ENCODE results near the gene BPIFB4. TPM values are rescaled to one million over a fixed set of nuclear protein-coding genes. Genes with fewer than 3 reads are reported as not detected.
"Not testable (repeated sequence)": the region's sequence is repeated elsewhere in the genome, so short reads cannot be mapped to it uniquely, and the experiment has no call there.

The BPIFB4 gene
- total and polyA plus RNA-seq, 2 donors, result 0.05 to 0.64 TPM

DNA sequence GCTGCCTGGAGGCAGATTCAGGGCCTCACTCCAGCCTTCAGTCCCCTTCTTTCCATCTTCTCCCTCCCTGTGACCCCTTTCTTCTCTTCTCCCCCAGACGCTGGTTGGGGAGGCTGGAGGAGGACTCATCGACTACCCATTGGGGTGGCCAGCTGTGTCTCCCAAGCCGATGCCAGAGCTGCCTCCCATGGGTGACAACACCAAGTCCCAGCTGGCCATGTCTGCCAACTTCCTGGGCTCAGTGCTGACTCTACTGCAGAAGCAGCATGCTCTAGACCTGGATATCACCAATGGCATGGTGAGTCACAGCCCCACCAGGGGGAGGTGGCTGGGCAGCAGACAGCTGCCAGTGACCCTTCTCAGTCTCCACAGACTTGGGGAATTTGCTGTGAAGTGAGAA is 12.9 kb downstream of the BPIFB4 start:
- H3K36me3 ChIP-seq (ENCODE audit: control insufficient read depth in 2 of 2, insufficient read depth in 2 of 2, low read length in 1 of 2), result no peaks in the 10 kb centered on the region
- H3K9me3 ChIP-seq (ENCODE audit: control insufficient read depth in 2 of 2, insufficient read depth in 1 of 2, low read length in 1 of 2), result no peaks in the 10 kb centered on the region
- whole genome bisulfite sequencing, result 95% methylated on average over 3 of the region's 3 CpGs
- no peak for DNase-seq (ENCODE audit: low read depth in 6 of 9, low spot score in 9 of 9)
- H3K27me3 ChIP-seq (ENCODE audit: control insufficient read depth in 2 of 2, insufficient read depth in 1 of 2, low read length in 1 of 2), result no peaks in the 10 kb centered on the region
- no peak overlapping the region for H3K4me3 ChIP-seq (ENCODE audit: low read length in 2 of 2)
- no peak overlapping the region for H3K27ac ChIP-seq (ENCODE audit: low read depth in 1 of 2, low read length in 1 of 2)
- H3K4me1 ChIP-seq (ENCODE audit: control insufficient read depth in 2 of 2, insufficient read depth in 2 of 2, low read length in 2 of 2), result peaks cover 0 to 6% of the 10 kb centered on the region in 2 donors

DNA sequence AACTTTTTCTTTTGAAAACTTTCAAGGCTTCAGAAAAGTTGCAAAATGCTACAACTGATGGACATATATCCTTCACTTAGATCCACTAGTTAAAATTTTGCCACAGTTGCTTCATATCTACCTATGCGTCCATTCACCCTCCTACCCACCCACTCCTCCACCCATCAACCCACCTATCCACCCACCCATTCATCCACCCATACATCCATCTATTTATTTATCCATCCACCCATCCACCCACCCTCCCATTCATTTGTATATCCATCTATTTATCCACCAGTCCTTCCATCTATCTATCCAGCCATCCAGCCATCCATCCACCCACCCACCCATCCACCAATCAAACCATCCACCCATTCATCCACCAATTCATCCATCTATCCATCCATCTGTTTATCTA is 13.6 kb downstream of the BPIFB4 start:
- 95% methylated on average over 1 of the region's 1 CpG for WGBS
- no peak overlapping the region for H3K27ac ChIP-seq (ENCODE audit: low read depth in 1 of 2, low read length in 1 of 2)
- H3K4me1 ChIP-seq (ENCODE audit: control insufficient read depth in 2 of 2, insufficient read depth in 2 of 2, low read length in 2 of 2), result peaks cover 0 to 6% of the 10 kb centered on the region in 2 donors
- H3K9me3 ChIP-seq (ENCODE audit: control insufficient read depth in 2 of 2, insufficient read depth in 1 of 2, low read length in 1 of 2), result no peaks in the 10 kb centered on the region
- no peaks in the 10 kb centered on the region for H3K36me3 ChIP-seq (ENCODE audit: control insufficient read depth in 2 of 2, insufficient read depth in 2 of 2, low read length in 1 of 2)
- no peak overlapping the region for H3K4me3 ChIP-seq (ENCODE audit: low read length in 2 of 2)
- H3K27me3 ChIP-seq (ENCODE audit: control insufficient read depth in 2 of 2, insufficient read depth in 1 of 2, low read length in 1 of 2), result no peaks in the 10 kb centered on the region
- no peak for DNase-seq (ENCODE audit: low read depth in 6 of 9, low spot score in 9 of 9)

DNA sequence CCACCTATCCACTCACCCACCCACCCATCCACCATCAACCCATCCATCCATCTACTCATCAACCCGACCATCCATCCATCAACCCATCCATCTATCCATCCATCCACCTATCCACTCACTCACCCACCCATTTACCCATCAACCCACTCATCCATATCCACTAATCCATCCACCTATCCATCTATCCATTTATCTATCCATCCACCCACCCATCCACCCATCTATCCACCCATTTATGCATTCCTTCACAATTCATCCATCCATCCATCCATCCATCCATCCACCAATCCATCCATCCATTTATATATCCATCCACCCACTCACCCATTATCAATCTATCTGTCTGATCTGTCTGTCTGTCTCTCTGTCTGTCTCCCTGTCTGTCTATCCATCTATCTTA is 14.1 kb downstream of the BPIFB4 start:
- Histone ChIP-seq H3K9me3 (ENCODE audit: control insufficient read depth in 2 of 2, insufficient read depth in 1 of 2, low read length in 1 of 2) (no peaks in the 10 kb centered on the region), H3K36me3 (ENCODE audit: control insufficient read depth in 2 of 2, insufficient read depth in 2 of 2, low read length in 1 of 2) (no peaks in the 10 kb centered on the region), H3K4me1 (ENCODE audit: control insufficient read depth in 2 of 2, insufficient read depth in 2 of 2, low read length in 2 of 2) (peaks cover 0 to 6% of the 10 kb centered on the region in 2 donors), H3K27me3 (ENCODE audit: control insufficient read depth in 2 of 2, insufficient read depth in 1 of 2, low read length in 1 of 2) (no peaks in the 10 kb centered on the region), H3K27ac (ENCODE audit: low read depth in 1 of 2, low read length in 1 of 2) (no peak overlapping the region), H3K4me3 (ENCODE audit: low read length in 2 of 2) (no peak overlapping the region)
- 73% methylated on average over 1 of the region's 1 CpG for WGBS
- DNase-seq (ENCODE audit: low read depth in 6 of 9, low spot score in 9 of 9), result no peak

DNA sequence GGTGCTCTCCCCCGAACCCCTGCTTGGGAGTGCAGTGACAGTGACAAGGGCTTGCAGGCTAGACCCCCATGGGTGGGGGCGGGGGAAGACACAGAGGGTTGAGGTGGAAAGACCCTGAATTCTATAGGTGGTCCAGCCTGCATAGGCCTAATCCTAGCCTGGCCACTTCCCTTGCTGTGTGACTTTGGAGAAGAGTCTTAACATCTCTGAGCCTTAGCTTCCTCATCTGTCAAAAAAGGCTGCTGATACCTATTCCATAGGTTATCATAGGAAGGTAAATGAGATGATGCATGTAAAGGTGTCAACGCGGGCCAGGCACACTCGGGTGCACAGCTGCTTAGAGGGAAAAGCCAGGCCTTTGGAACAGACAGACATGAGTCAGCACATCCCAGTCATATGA is 15.8 kb downstream of the BPIFB4 start:
- H3K27me3 ChIP-seq (ENCODE audit: control insufficient read depth in 2 of 2, insufficient read depth in 1 of 2, low read length in 1 of 2), result no peaks in the 10 kb centered on the region
- DNase-seq (ENCODE audit: low read depth in 6 of 9, low spot score in 9 of 9), result no peak
- H3K9me3 ChIP-seq (ENCODE audit: control insufficient read depth in 2 of 2, insufficient read depth in 1 of 2, low read length in 1 of 2), result no peaks in the 10 kb centered on the region
- no peak overlapping the region for H3K27ac ChIP-seq (ENCODE audit: low read depth in 1 of 2, low read length in 1 of 2)
- no peaks in the 10 kb centered on the region for H3K36me3 ChIP-seq (ENCODE audit: control insufficient read depth in 2 of 2, insufficient read depth in 2 of 2, low read length in 1 of 2)
- H3K4me3 ChIP-seq (ENCODE audit: low read length in 2 of 2), result no peak overlapping the region
- peaks cover 0 to 6% of the 10 kb centered on the region in 2 donors for H3K4me1 ChIP-seq (ENCODE audit: control insufficient read depth in 2 of 2, insufficient read depth in 2 of 2, low read length in 2 of 2)
- 97% methylated on average over 5 of the region's 5 CpGs for WGBS

DNA sequence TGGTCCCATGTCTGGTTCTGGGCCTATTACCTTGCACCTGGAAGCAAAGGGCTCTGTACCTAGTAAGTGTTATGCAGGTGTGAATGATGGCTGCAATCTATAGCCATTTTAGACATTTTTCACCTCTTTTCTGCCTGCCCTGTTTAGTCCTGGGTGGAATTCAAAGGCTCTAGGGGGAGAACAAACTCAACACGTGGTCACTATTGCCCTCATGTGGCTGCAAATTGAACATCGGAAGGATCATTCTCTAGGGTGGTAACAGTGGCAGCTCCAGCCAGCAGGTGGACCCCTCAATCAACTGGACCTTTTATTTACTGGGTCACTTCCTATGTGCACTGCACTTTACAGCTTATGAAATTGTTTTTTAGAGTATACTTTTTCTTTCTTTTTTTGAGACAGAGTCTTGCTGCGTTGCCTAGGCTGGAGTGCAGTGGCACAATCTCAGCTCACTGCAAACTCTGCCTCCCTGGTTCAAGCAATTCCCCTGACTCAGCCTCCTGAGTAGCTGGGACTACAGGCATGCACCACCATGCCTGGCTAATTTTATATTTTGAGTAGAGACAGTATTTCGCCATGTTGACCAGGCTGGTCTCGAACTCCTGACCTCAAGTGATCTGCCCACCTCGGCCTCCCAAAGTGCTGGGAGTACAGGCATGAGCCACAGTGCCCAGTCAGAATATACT is 16.6 kb downstream of the BPIFB4 start:
- H3K27me3 ChIP-seq (ENCODE audit: control insufficient read depth in 2 of 2, insufficient read depth in 1 of 2, low read length in 1 of 2); H3K36me3 ChIP-seq (ENCODE audit: control insufficient read depth in 2 of 2, insufficient read depth in 2 of 2, low read length in 1 of 2); H3K4me3 ChIP-seq (ENCODE audit: low read length in 2 of 2); H3K9me3 ChIP-seq (ENCODE audit: control insufficient read depth in 2 of 2, insufficient read depth in 1 of 2, low read length in 1 of 2); H3K27ac ChIP-seq (ENCODE audit: low read depth in 1 of 2, low read length in 1 of 2); H3K4me1 ChIP-seq (ENCODE audit: control insufficient read depth in 2 of 2, insufficient read depth in 2 of 2, low read length in 2 of 2): not testable (repeated sequence)
- DNase-seq (ENCODE audit: low read depth in 6 of 9, low spot score in 9 of 9), result peak; percentile 11 to 74 (median 34)
- 60% methylated on average over 6 of the region's 6 CpGs for WGBS

DNA sequence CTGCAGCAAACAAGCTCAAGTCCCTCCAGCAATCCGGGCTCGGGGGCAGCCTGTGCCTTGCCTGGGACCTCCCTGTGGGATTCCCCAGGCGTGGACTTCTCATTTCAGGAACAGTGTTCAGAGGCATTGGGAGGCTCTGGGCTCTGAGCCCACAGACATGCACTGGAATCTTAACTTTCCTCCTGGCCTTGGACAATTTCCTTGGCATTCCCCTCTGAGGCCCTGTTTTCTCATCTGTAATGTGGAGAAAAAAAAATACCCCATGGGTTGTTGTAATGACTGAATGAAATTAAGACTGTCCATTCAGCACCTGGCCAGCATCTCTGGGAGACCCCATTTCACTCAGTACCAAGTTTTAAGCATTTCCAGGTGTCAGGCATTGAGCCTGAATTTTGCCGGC is 17.6 kb downstream of the BPIFB4 start:
- peaks cover 0 to 2% of the 10 kb centered on the region in 2 donors for H3K27me3 ChIP-seq (ENCODE audit: control insufficient read depth in 2 of 2, insufficient read depth in 1 of 2, low read length in 1 of 2)
- H3K36me3 ChIP-seq (ENCODE audit: control insufficient read depth in 2 of 2, insufficient read depth in 2 of 2, low read length in 1 of 2), result no peaks in the 10 kb centered on the region
- H3K27ac ChIP-seq (ENCODE audit: low read depth in 1 of 2, low read length in 1 of 2), result no peak overlapping the region
- 92% methylated on average over 4 of the region's 4 CpGs for WGBS
- H3K9me3 ChIP-seq (ENCODE audit: control insufficient read depth in 2 of 2, insufficient read depth in 1 of 2, low read length in 1 of 2), result no peaks in the 10 kb centered on the region
- no peak overlapping the region for H3K4me3 ChIP-seq (ENCODE audit: low read length in 2 of 2)
- peaks cover 0 to 6% of the 10 kb centered on the region in 2 donors for H3K4me1 ChIP-seq (ENCODE audit: control insufficient read depth in 2 of 2, insufficient read depth in 2 of 2, low read length in 2 of 2)
- DNase-seq (ENCODE audit: low read depth in 6 of 9, low spot score in 9 of 9), result no peak

DNA sequence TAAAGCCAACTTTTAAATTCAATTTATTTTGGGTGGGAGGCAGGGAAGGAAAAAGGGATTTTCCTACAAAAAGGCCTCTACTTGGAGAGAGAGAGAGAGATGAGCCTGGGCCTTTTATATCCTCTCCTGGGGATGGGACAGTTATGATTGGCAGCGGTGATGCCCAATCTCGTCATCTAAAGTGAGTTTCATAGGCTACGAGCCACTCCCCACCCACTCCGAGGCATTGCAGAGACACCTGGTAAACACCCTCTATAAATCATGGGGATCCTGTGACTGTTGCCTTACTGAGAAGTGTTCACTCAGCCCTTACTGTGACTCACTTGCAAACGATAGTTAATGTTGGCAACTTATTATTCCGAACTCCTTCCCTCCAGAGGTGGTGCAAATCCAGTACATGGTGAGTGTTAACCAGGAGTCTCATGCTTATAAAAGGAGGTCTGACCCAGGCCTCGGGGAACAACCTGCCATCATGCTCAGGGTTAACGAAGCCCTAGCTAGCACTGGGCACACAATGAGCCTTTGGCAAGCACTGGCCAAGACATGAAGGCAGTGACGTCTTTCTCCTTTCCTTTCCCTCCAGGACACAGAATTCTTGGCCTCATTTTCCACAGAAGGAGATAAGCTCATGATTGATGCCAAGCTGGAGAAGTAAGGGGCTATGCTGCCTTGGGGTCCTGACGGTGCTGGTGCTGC is 20.5 kb downstream of the BPIFB4 start:
- H3K4me1 ChIP-seq (ENCODE audit: control insufficient read depth in 2 of 2, insufficient read depth in 2 of 2, low read length in 2 of 2), result peaks cover 0 to 6% of the 10 kb centered on the region in 2 donors
- no peak for DNase-seq (ENCODE audit: low read depth in 6 of 9, low spot score in 9 of 9)
- H3K36me3 ChIP-seq (ENCODE audit: control insufficient read depth in 2 of 2, insufficient read depth in 2 of 2, low read length in 1 of 2), result no peaks in the 10 kb centered on the region
- H3K27ac ChIP-seq (ENCODE audit: low read depth in 1 of 2, low read length in 1 of 2), result no peak overlapping the region
- peaks cover 0 to 2% of the 10 kb centered on the region in 2 donors for H3K27me3 ChIP-seq (ENCODE audit: control insufficient read depth in 2 of 2, insufficient read depth in 1 of 2, low read length in 1 of 2)
- no peaks in the 10 kb centered on the region for H3K9me3 ChIP-seq (ENCODE audit: control insufficient read depth in 2 of 2, insufficient read depth in 1 of 2, low read length in 1 of 2)
- 87% methylated on average over 10 of the region's 10 CpGs for WGBS
- H3K4me3 ChIP-seq (ENCODE audit: low read length in 2 of 2), result no peak overlapping the region

DNA sequence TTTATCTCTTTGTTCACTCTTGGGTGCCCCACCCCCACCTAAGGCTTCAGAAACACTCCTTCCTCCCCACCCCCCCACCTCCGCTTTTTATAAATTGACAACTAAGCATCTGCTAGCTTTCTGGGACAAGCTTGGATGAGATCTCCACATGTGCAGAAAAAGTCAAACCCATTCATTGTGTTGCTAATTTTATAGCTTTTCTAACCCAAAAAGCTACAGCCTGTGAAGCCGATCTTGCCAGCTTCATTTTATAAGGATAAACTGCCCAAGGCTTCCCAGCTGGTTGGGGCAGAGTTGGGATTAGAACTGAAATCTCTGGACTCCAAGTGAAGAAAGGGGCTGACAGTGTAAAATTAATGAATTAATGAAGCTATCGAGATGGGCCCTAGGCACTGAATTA is 24.1 kb downstream of the BPIFB4 start:
- DNase-seq (ENCODE audit: low read depth in 6 of 9, low spot score in 9 of 9), result no peak
- H3K4me1 ChIP-seq (ENCODE audit: control insufficient read depth in 2 of 2, insufficient read depth in 2 of 2, low read length in 2 of 2), result no peaks in the 10 kb centered on the region
- H3K27ac ChIP-seq (ENCODE audit: low read depth in 1 of 2, low read length in 1 of 2), result no peak overlapping the region

DNA sequence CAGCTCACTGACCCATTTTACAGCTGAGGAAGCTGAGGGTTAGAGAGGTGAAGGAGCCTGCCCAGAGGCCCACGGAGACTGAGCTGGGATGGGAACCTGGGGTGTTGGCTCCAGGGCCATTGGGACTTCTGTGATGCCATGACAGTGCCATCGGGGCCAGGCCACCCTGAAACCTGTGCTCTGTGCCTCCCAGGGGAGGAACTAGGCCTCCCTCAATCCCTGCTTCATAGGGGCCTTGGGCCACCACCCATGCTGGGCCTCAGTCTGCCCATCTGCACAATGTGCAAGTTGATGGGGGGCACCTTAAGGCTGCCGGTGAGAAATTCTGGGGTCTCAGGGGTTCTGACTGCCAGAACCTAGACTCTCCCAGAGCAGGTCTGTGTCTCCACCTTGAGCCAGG is 24.9 kb downstream of the BPIFB4 start:
- Histone ChIP-seq H3K36me3 (ENCODE audit: control insufficient read depth in 2 of 2, insufficient read depth in 2 of 2, low read length in 1 of 2) (no peaks in the 10 kb centered on the region), H3K4me3 (ENCODE audit: low read length in 2 of 2) (no peak overlapping the region), H3K9me3 (ENCODE audit: control insufficient read depth in 2 of 2, insufficient read depth in 1 of 2, low read length in 1 of 2) (no peaks in the 10 kb centered on the region), H3K27ac (ENCODE audit: low read depth in 1 of 2, low read length in 1 of 2) (no peak overlapping the region), H3K27me3 (ENCODE audit: control insufficient read depth in 2 of 2, insufficient read depth in 1 of 2, low read length in 1 of 2) (peaks cover 0 to 2% of the 10 kb centered on the region in 2 donors), H3K4me1 (ENCODE audit: control insufficient read depth in 2 of 2, insufficient read depth in 2 of 2, low read length in 2 of 2) (no peaks in the 10 kb centered on the region)
- 91% methylated on average over 3 of the region's 3 CpGs for WGBS
- no peak for DNase-seq (ENCODE audit: low read depth in 6 of 9, low spot score in 9 of 9)

More for the DNA sequence above, 24.1 kb downstream of the BPIFB4 start:
- Histone ChIP-seq H3K9me3 (ENCODE audit: control insufficient read depth in 2 of 2, insufficient read depth in 1 of 2, low read length in 1 of 2) (no peaks in the 10 kb centered on the region), H3K27me3 (ENCODE audit: control insufficient read depth in 2 of 2, insufficient read depth in 1 of 2, low read length in 1 of 2) (peaks cover 0 to 2% of the 10 kb centered on the region in 2 donors), H3K36me3 (ENCODE audit: control insufficient read depth in 2 of 2, insufficient read depth in 2 of 2, low read length in 1 of 2) (no peaks in the 10 kb centered on the region), H3K4me3 (ENCODE audit: low read length in 2 of 2) (no peak overlapping the region)
- WGBS, result 92% methylated on average over 3 of the region's 3 CpGs
